NCI-H1105 (cell line): ENCODE results near the gene ZNRF4.
"Not testable (repeated sequence)": the region's sequence is repeated elsewhere in the genome, so short reads cannot be mapped to it uniquely, and the experiment has no call there.

Experiments
- DNase-seq: peaks from one replicate; lab custom pipeline; 2025; lab: John Stamatoyannopoulos, UW

Gene ZNRF4

GRCh38 chr19:5455367-5456129 lies at the start of gene ZNRF4:
Gene ZNRF4 (plus strand): TSS chr19:5455417. CDS start chr19:5455492, 75 bp downstream.
- no peak for DNase-seq

GRCh38 chr19:5406198-5406597 lies 49.0 kb upstream of the ZNRF4 start:
- not testable (repeated sequence) for DNase-seq

DNA sequence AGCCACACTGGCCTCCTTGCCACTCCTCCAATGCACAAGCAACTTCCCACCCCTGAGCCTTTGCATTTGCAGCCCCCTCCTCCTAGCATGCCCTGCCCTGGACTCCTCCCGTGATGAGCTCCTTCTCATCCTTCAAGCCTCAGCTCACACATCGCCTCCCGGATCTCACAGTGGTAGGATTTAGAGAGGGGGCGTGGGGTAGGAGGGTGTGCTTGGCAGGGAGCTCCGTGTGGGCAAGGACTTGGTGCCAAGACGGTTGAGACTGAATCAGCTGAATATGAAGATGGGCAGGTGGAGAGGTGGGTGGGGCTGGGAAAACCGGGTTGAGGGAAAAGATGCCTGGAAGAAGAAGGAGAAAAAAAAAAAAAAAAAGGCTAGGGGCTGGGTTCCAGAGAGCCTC lies 48.4 kb upstream of the ZNRF4 start:
- no peak for DNase-seq

DNA sequence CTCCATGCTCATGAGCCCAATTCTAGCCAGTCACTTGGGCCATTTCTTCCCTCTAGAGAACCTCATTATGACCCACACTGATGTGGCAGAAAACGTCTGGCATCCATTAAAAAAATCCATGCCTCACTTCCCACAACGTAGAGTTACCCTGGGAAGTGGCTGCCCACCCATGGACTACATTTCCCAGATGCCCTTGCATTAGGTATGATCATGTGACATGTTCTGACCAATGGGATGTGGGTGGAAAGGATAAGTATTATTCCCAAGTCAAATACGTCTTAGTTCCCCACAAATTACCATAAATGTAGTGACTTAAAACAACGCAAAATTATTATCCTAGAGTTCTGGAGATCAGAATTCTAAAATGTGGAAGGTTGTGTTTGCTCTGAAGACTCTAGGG lies 47.9 kb upstream of the ZNRF4 start:
- no peak for DNase-seq

GRCh38 chr19:5417495-5418436 lies 37.5 kb upstream of the ZNRF4 start:
- no peak for DNase-seq

- DNase-seq = no peak
Observed at GRCh38 chr19:5418677-5419076, 36.5 kb upstream of the ZNRF4 start.

GRCh38 chr19:5420953-5421352 lies 34.3 kb upstream of the ZNRF4 start:
- no peak for DNase-seq

GRCh38 chr19:5423567-5424125 lies 31.6 kb upstream of the ZNRF4 start:
- DNase-seq = no peak

DNA sequence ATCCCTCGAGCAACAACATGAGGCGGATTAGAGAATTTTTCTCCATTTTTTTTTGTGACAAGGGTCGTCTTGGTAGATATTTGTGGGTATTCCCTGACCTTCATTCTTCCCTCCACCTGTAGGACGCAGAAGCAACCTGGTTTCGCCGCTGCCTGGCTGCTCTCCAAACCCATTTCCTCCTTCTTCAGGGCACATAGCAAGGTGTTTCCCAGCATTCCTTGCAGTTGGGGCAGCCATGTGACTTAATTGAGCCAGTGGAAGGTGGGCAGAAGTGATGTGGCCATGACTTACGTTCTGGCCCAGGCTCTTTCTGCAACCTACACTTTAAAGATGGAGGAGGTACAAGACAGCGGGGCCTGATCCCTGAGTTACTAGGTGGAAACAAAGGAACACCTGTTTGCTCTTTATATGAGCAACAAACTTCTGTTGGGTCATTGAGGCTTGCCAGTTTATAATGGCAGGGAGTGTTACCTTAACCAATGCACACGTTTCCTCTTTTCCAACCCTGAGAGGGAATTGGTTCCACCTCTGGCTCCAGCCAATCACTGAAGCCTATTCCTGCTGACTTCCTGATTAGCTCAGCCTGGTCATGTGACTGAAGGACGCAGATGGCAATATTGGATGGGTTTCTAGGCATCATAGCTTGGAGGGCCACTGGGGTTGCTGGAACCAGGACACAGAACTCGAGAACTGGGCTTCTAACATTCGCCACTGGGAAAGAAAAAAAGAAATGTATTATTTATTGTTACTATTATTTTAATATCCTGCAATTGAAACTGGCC lies 30.8 kb upstream of the ZNRF4 start:
- DNase-seq = no peak

- DNase-seq = no peak
Observed at GRCh38 chr19:5425260-5425659, 30.0 kb upstream of the ZNRF4 start.

DNA sequence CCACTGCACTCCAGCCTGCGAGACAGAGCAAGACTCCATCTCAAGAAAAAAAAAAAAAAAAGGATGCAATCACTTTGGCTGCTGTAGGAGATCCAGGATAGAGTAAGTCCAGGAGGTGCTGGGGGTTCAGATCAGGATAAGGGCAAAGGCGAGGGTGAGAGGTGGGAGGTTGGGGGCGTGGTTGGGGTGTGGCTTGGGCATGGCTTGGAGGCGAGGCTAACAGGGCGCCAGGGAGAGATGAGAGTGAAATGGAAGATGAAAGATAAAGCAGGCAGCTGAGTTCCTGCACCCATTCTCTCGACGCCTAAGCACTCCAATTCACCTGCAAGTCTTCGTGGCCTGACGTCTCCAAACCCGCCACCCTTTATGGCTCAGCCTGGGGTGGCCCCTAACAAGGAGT lies 25.0 kb upstream of the ZNRF4 start:
- DNase-seq = no peak

GRCh38 chr19:5432687-5433086 lies 22.5 kb upstream of the ZNRF4 start:
- DNase-seq = no peak

DNA sequence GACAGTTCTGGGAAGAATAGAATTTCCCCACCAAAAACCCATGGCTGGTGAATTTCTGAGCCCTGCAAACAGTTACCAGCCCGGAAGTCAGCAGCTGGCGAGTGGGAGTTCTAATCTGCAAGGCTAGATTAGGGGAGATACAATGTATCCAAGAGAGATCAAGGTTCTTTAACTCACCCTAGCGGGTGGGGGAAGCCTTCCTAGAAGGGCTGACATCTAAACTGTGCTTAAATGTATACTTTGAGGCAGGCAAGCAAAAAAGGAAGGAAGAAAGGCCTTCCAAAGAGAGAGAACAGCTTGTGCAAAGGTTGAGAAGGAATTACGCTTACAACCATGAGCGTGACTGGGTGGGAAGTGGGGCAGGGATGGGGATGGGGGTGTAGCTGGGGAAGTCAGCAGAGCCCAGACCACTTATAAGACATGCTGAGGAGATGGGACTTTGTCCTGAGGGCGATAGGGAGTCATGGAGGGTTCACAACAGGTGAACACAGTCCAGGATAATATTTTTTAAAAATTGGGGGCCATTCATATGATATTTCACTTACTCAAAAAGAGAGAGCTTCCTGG lies 20.8 kb upstream of the ZNRF4 start:
- no peak for DNase-seq

DNA sequence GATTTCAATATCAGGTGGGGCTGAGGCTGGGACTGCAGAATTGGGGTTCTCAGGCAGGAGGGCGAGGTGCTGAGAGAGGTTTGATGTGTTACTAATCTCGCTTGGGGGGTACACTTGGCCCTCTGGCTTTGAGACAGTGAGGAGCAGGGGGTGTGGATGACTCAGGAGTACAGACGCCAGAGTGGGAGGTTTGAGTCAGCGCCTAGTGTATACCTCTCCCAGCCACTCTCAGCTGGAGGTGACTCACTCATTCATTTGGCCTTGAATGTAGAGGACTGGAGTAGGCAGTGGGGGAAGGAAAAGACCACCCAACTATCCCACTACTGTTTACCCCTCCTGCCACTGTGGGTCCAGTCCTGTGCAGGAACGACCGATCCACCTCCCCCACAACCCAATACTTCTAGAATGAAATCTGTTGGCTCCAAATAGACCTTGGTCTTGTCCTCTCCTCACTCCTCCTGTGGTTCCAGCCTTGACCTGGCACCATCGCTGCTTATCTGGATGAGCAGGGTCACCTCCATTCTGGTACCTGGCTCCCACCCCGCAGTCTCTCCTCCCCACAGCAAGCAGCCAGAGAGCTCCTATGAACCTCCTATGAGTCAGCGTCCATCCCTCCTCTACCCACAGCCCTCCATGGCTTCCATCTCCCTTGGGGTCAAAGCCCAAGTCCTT lies 20.1 kb upstream of the ZNRF4 start:
- no peak for DNase-seq

- no peak for DNase-seq
Observed at GRCh38 chr19:5435642-5436017, 19.6 kb upstream of the ZNRF4 start.

GRCh38 chr19:5436106-5436947 lies 18.9 kb upstream of the ZNRF4 start:
- DNase-seq = peak; percentile 48

DNA sequence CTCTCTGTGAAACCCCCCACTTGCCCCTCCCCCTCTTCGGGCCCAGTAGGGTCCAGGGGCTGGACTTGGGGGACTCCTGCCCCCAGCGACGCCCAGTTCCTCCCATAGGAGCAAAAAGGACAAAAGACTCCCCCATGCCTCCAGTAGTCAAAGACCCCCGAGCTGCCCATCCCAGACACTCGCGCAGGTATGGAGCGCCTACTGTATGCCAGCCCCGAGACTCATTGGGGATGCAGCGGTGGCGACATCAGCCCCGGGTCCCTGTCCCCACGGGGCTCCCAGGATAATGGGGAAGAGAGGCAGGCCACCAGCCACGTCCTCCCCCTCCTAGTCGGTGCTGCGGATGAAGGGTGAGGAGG lies 18.3 kb upstream of the ZNRF4 start:
- no peak for DNase-seq

DNA sequence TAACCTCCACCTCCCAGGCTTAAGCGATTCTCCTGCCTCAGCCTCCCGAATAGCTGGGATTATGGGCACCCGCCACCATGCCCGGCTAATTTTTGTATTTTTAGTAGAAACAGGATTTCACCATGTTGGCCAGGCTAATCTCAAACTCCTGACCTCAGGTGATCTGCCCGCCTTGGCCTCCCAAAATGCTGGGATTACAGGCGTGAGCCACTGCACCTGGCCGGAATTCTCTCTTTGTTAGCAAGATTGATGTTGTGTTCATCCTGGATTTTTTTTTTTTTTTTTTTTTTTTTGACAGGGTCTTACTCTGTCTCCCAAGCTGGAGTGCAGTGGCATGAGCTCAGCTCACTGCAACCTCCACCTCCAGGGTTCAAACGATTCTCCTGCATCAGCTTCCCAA lies 16.5 kb upstream of the ZNRF4 start:
- not testable (repeated sequence) for DNase-seq

- DNase-seq = no peak
Observed at GRCh38 chr19:5439452-5439851, 15.8 kb upstream of the ZNRF4 start.

DNA sequence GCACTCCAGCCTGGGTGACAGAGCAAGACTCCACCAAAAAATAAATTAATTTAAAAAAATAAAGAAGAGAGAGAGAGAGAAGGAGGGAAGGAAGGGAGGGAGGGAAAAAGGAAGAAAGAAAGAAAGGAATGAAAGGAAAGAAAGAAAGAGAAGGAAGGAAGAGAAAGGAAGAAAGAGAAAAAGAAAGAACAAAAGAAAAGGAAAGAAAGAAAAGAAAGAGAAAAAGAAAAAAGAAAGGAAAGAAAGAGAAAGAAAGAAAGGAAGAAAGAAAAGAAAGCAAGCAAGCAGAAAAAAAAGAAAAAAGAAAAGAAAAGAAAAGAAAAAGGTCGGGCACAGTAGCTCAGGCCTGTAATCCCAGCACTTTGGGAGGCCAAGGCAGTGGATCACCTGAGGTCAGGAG lies 14.9 kb upstream of the ZNRF4 start:
- DNase-seq = no peak
